H1 (cell line): Measurements from ENCODE around the gene FECH.

ENCODE experiments used
- CTCF ChIP-seq, 3 experiments: IDR thresholded peaks; 1 replicate in 2 of 3; 2 replicates in 1 of 3; pipeline versions ENCODE4 v1.5.1 to v1.6.1; 2011; ENCODE audit warnings: low read length in 3 of 3, mild to moderate bottlenecking in 3 of 3, inconsistent platforms in 2 of 3, low read depth in 1 of 3, moderate library complexity in 1 of 3; ENCODE audit not compliant: insufficient read depth in 1 of 3; ENCODE audit errors: control extremely low read depth in 1 of 3
- HDAC2 ChIP-seq, 2 experiments: fragments of 300-600 bp in 1 of 2; sonication (generic) in 1 of 2; IDR thresholded peaks; 2 replicates each; pipeline ENCODE4 v1.6.1; 2011 to 2012; ENCODE audit warnings: low read depth in 2 of 2, low read length in 2 of 2, mild to moderate bottlenecking in 2 of 2, moderate library complexity in 2 of 2, borderline replicate concordance in 1 of 2, inconsistent platforms in 1 of 2
- RXRA ChIP-seq: IDR thresholded peaks from 2 replicates; pipeline ENCODE4 v1.6.1; 2011; ENCODE audit warnings: low read depth, mild to moderate bottlenecking, low read length, moderate library complexity; ENCODE audit not compliant: insufficient read depth
- SIN3A ChIP-seq, 2 experiments: IDR thresholded peaks in 1 of 2; conservative IDR thresholded peaks in 1 of 2; 2 replicates each; pipeline ENCODE4 v1.6.1; 2011 to 2012; ENCODE audit warnings: low read length in 2 of 2, improper control_type of control experiment in 1 of 2, low read depth in 1 of 2, mild to moderate bottlenecking in 1 of 2
- TCF12 ChIP-seq: IDR thresholded peaks from 2 replicates; pipeline ENCODE4 v1.6.1; 2011; ENCODE audit warnings: low read depth, mild to moderate bottlenecking, low read length

- TF ChIP-seq RXRA (no peak), CTCF (IDR thresholded peaks at IDR 0.05; ENCODE audit: control extremely low read depth in 1 of 3, insufficient read depth in 1 of 3, low read depth in 1 of 3, low read length in 3 of 3) (no peak), SIN3A (conservative IDR thresholded peaks at IDR 0.05 in 1 of 2, IDR thresholded peaks at IDR 0.05 in 1 of 2; ENCODE audit: low read depth in 1 of 2, low read length in 2 of 2) (no peak), HDAC2 (IDR thresholded peaks at IDR 0.05; ENCODE audit: borderline replicate concordance in 1 of 2, low read depth in 2 of 2, low read length in 2 of 2) (no peak), TCF12 (no peak)
Observed at GRCh38 chr18:57587098-57587661, 678 bp upstream of the FECH start.
